GM10248 (cell line): ENCODE results near the gene CASTOR1.

Experiments used
- CTCF ChIA-PET: fragments of 300-600 bp; sonication (Branson Sonifier 250); formaldehyde crosslinking; extraction: SDS; loops from one replicate; lab custom pipeline; 2021; ENCODE audit warnings: antibody characterized with exemption; lab: Yijun Ruan, JAX
- POLR2A ChIA-PET: fragments of 350-650 bp; sonication (Branson Sonifier 250); formaldehyde crosslinking; extraction: SDS; loops from one replicate; lab custom pipeline; 2020; ENCODE audit warnings: antibody characterized with exemption; lab: Yijun Ruan, JAX
- DNase-seq: peaks from one replicate; pipeline ENCODE4 v3.0.0; 2012; ENCODE audit errors: extremely low spot score
- CTCF ChIP-seq: IDR thresholded peaks from 2 replicates; pipeline ENCODE4 v1.5.1; 2012; ENCODE audit warnings: mild to moderate bottlenecking, low read depth; ENCODE audit errors: extremely low read depth, missing control alignments, control extremely low read depth

Gene CASTOR1

GRCh38 chr22:30323246-30323645, 33.9 kb upstream of the CASTOR1 start:
- POLR2A ChIA-PET = interaction anchor here (0.6 kb wide), 1 partner anchor 186 kb away, joined by 3 read pairs; no protein-coding TSS in a partner anchor
- CTCF ChIA-PET = interaction anchor here (1.2 kb wide), 1 partner anchor 36 kb away, joined by 6 read pairs; no protein-coding TSS in a partner anchor
- no peak for TF ChIP-seq CTCF
- no peak for DNase-seq

- ChIA-PET POLR2A (interaction anchor here (0.7 kb wide), 1 partner anchor 12 kb away, joined by 3 read pairs; no protein-coding TSS in a partner anchor), CTCF (interaction anchor here (1.1 to 2.3 kb wide), 2 partner anchors 11 to 33 kb away, joined by 6 to 7 read pairs; no protein-coding TSS in a partner anchor)
- DNase-seq = no peak
- no peak for TF ChIP-seq CTCF
Observed at GRCh38 chr22:30321461-30321860, 32.2 kb upstream of the CASTOR1 start.

- DNase-seq = no peak
- ChIA-PET POLR2A (no interaction called here), CTCF (interaction anchor here (1.0 to 2.3 kb wide), 2 partner anchors 10 to 32 kb away, joined by 5 to 7 read pairs; no protein-coding TSS in a partner anchor)
- no peak for TF ChIP-seq CTCF
Observed at GRCh38 chr22:30320021-30320556, 30.8 kb upstream of the CASTOR1 start.

- TF ChIP-seq CTCF = no peak
- ChIA-PET POLR2A (interaction anchor here (0.5 kb wide), 1 partner anchor 36 kb away, joined by 4 read pairs; no protein-coding TSS in a partner anchor), CTCF (interaction anchor here (0.7 to 2.3 kb wide), 4 partner anchors 9 to 69 kb away, joined by 3 to 7 read pairs (median 4); no protein-coding TSS in a partner anchor)
- DNase-seq = no peak
Observed at GRCh38 chr22:30318799-30319419, 29.6 kb upstream of the CASTOR1 start.

- ChIA-PET CTCF (no interaction called here), POLR2A (no interaction called here)
- no peak for TF ChIP-seq CTCF
- no peak for DNase-seq
Observed at GRCh38 chr22:30317778-30318177, 28.5 kb upstream of the CASTOR1 start.

GRCh38 chr22:30315962-30316576, 26.8 kb upstream of the CASTOR1 start:
- no peak for TF ChIP-seq CTCF
- DNase-seq = no peak
- ChIA-PET POLR2A (no interaction called here), CTCF (interaction anchor here (1.1 to 22.3 kb wide), 4 partner anchors 9 to 29 kb away, joined by 3 to 268 read pairs (median 8); partner anchors contain the start of genes CASTOR1 and TBC1D10A)
